HL-60/S4 (cell line): Measurements from ENCODE around the gene APC2.

Source experiments
- in situ Hi-C: fragments of 300-500 bp; cut with MboI; formaldehyde crosslinking; loops from 2 replicates; pipeline ENCODE4 v1.14.3; 2022; ENCODE audit warnings: low sequenced_read_pairs

The APC2 gene

GRCh38 chr19:1460033-1460995, 10.4 kb downstream of the APC2 start:
- in situ Hi-C loops, result no loop called here

GRCh38 chr19:1461862-1462261, 11.9 kb downstream of the APC2 start:
- in situ Hi-C loops, result no loop called here

- in situ Hi-C loops, result no loop called here
Observed at GRCh38 chr19:1465191-1466016, 15.5 kb downstream of the APC2 start.

GRCh38 chr19:1466018-1466460, 16.1 kb downstream of the APC2 start:
- in situ Hi-C loops, result no loop called here

- in situ Hi-C loops, result no loop called here
Observed at GRCh38 chr19:1466461-1467214, 16.7 kb downstream of the APC2 start.

GRCh38 chr19:1467215-1467489, 17.2 kb downstream of the APC2 start:
- in situ Hi-C loops, result no loop called here

GRCh38 chr19:1467490-1468273, 17.8 kb downstream of the APC2 start:
- in situ Hi-C loops, result no loop called here

- in situ Hi-C loops, result no loop called here
Observed at GRCh38 chr19:1468274-1468820, 18.4 kb downstream of the APC2 start.

- in situ Hi-C loops, result no loop called here
Observed at GRCh38 chr19:1468821-1469254, 18.9 kb downstream of the APC2 start.

GRCh38 chr19:1469255-1470054, 19.5 kb downstream of the APC2 start:
- in situ Hi-C loops, result no loop called here

GRCh38 chr19:1470055-1470304, 20.1 kb downstream of the APC2 start:
- in situ Hi-C loops, result no loop called here

GRCh38 chr19:1470305-1471009, 20.5 kb downstream of the APC2 start:
- in situ Hi-C loops, result no loop called here

- in situ Hi-C loops, result no loop called here
Observed at GRCh38 chr19:1471010-1471514, 21.1 kb downstream of the APC2 start.

- in situ Hi-C loops, result no loop called here
Observed at GRCh38 chr19:1471515-1472160, 21.7 kb downstream of the APC2 start.

GRCh38 chr19:1472231-1473084, 22.5 kb downstream of the APC2 start:
- in situ Hi-C loops, result no loop called here

GRCh38 chr19:1473085-1473851, 23.3 kb downstream of the APC2 start:
- in situ Hi-C loops, result no loop called here
